ENCODE results near the gene TIMMDC1. TPM values are rescaled to one million over a fixed set of nuclear protein-coding genes. Genes with fewer than 3 reads are reported as not detected.

TIMMDC1 gene
- total and polyA plus RNA-seq, 10 of the 15 experiments (the other 5 are each of a cell fraction or from before 2014, with no cell fraction given) = 55.9 to 146 (median 72.1) TPM

DNA sequence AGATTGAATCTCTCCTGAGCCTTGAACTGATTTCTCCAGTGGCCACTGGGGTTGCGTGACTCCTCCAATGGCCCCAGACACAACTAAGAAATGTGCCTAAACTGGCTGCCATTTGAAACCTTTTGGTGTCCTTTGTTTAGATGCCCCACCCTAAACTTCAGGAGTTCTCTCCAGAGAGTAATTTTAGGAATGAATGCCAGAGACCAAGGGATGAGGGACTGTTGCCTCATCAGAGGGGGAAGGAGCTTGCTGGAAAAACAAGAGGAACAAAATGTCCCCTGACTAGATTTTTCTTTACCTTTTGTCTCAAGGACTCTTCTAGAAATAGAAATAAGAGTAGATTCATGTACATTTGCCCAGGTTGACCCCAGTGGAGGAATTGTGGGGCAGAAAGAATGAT is 72.9 kb downstream of the TIMMDC1 start:
- Histone ChIP-seq H3K4me1 (ENCODE audit: control insufficient read depth, insufficient read depth, low read length) (peaks cover 14% of the 10 kb centered on the region), H3K4me2 (ENCODE audit: control insufficient read depth, insufficient read depth) (no peak overlapping the region), H3K4me3 (no peak overlapping the region), H3K79me2 (ENCODE audit: control insufficient read depth, insufficient read depth, low read length) (peaks cover 3% of the 10 kb centered on the region; the same call in 1 of the 2 replicates), H3K9me3 (replicated peaks; ENCODE audit: control insufficient read depth, insufficient read depth, low read length) (no peaks in the 10 kb centered on the region), H3K9ac (ENCODE audit: control insufficient read depth, insufficient read depth, low read length) (no peak overlapping the region; the same call in 1 of the 2 replicates), H4K20me1 (ENCODE audit: control insufficient read depth, insufficient read depth) (no peaks in the 10 kb centered on the region), H3K27me3 (replicated peaks in 1 of 2; ENCODE audit: control insufficient read depth in 2 of 2, insufficient read depth in 2 of 2, low read length in 1 of 2) (no peaks in the 10 kb centered on the region), H2AFZ (ENCODE audit: control insufficient read depth, low read depth, low read length) (no peak overlapping the region), H3K27ac (ENCODE audit: control insufficient read depth, insufficient read depth) (no peak overlapping the region), H3K36me3 (ENCODE audit: control insufficient read depth in 2 of 2, insufficient read depth in 2 of 2, low read length in 1 of 2) (no peaks in the 10 kb centered on the region)
- ATAC-seq (no peak), DNase-seq (ENCODE audit: low read depth, low spot score) (no peak), FAIRE-seq (no peak)
- intact Hi-C loops (cut with micrococcal nuclease; ENCODE audit: unreplicated experiment) = no loop called here
- 94% methylated on average over 1 of the region's 1 CpG for WGBS (ENCODE audit: insufficient coverage, insufficient replicate concordance, low lambda C conversion rate, missing lambda C conversion rate)
- no TSS peak for BruUV-seq (replicated peaks)
- POLR2A ChIA-PET = interaction anchor here (0.9 to 5.8 kb wide), 4 partner anchors 9 to 125 kb away, joined by 3 to 46 read pairs (median 10); partner anchors contain the start of gene ADPRH
- RAD21 ChIA-PET (ENCODE audit: unreplicated experiment) = interaction anchor here (1.0 to 2.0 kb wide), 3 partner anchors 9 to 16 kb away, joined by 3 to 6 read pairs (median 5); no protein-coding TSS in a partner anchor
- CTCF ChIA-PET = interaction anchor here (1.1 to 2.6 kb wide), 3 partner anchors 10 to 29 kb away, joined by 3 to 12 read pairs (median 7); no protein-coding TSS in a partner anchor
- SMC1A ChIA-PET (ENCODE audit: uncharacterized antibody, unreplicated experiment) = interaction anchor here (1.1 to 3.6 kb wide), 6 partner anchors 9 to 20 kb away, joined by 3 to 35 read pairs (median 4); partner anchors contain the start of gene ADPRH
- in situ Hi-C loops (cut with MboI) = no loop called here
- TF ChIP-seq, protein P1, sequence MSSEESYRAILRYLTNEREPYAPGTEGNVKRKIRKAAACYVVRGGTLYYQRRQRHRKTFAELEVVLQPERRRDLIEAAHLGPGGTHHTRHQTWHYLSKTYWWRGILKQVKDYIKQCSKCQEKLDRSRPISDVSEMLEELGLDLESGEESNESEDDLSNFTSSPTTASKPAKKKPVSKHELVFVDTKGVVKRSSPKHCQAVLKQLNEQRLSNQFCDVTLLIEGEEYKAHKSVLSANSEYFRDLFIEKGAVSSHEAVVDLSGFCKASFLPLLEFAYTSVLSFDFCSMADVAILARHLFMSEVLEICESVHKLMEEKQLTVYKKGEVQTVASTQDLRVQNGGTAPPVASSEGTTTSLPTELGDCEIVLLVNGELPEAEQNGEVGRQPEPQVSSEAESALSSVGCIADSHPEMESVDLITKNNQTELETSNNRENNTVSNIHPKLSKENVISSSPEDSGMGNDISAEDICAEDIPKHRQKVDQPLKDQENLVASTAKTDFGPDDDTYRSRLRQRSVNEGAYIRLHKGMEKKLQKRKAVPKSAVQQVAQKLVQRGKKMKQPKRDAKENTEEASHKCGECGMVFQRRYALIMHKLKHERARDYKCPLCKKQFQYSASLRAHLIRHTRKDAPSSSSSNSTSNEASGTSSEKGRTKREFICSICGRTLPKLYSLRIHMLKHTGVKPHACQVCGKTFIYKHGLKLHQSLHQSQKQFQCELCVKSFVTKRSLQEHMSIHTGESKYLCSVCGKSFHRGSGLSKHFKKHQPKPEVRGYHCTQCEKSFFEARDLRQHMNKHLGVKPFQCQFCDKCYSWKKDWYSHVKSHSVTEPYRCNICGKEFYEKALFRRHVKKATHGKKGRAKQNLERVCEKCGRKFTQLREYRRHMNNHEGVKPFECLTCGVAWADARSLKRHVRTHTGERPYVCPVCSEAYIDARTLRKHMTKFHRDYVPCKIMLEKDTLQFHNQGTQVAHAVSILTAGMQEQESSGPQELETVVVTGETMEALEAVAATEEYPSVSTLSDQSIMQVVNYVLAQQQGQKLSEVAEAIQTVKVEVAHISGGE (CRISPR knock-in tag; IDR thresholded peaks at IDR 0.05) = no peak
- TF ChIP-seq POLR2A (IDR thresholded peaks at IDR 0.05; ENCODE audit: low read depth, low read length) (no peak), NRF1 (conservative IDR thresholded peaks at IDR 0.05; ENCODE audit: low read depth, low read length) (no peak), CREB1 (IDR thresholded peaks at IDR 0.05; ENCODE audit: low read depth) (no peak), ATF7 (IDR thresholded peaks at IDR 0.05; ENCODE audit: low read depth) (no peak), TBL1XR1 (IDR thresholded peaks at IDR 0.05; ENCODE audit: low read depth, low read length) (no peak), BCL11A (IDR thresholded peaks at IDR 0.05; ENCODE audit: low read depth, low read length) (no peak), RAD51 (IDR thresholded peaks at IDR 0.05) (no peak), ZSCAN29 (IDR thresholded peaks at IDR 0.05) (no peak), SUPT20H (IDR thresholded peaks at IDR 0.05; ENCODE audit: borderline replicate concordance, control insufficient read depth, low read depth, low read length) (no peak)
- TF ChIP-seq, protein P2, sequence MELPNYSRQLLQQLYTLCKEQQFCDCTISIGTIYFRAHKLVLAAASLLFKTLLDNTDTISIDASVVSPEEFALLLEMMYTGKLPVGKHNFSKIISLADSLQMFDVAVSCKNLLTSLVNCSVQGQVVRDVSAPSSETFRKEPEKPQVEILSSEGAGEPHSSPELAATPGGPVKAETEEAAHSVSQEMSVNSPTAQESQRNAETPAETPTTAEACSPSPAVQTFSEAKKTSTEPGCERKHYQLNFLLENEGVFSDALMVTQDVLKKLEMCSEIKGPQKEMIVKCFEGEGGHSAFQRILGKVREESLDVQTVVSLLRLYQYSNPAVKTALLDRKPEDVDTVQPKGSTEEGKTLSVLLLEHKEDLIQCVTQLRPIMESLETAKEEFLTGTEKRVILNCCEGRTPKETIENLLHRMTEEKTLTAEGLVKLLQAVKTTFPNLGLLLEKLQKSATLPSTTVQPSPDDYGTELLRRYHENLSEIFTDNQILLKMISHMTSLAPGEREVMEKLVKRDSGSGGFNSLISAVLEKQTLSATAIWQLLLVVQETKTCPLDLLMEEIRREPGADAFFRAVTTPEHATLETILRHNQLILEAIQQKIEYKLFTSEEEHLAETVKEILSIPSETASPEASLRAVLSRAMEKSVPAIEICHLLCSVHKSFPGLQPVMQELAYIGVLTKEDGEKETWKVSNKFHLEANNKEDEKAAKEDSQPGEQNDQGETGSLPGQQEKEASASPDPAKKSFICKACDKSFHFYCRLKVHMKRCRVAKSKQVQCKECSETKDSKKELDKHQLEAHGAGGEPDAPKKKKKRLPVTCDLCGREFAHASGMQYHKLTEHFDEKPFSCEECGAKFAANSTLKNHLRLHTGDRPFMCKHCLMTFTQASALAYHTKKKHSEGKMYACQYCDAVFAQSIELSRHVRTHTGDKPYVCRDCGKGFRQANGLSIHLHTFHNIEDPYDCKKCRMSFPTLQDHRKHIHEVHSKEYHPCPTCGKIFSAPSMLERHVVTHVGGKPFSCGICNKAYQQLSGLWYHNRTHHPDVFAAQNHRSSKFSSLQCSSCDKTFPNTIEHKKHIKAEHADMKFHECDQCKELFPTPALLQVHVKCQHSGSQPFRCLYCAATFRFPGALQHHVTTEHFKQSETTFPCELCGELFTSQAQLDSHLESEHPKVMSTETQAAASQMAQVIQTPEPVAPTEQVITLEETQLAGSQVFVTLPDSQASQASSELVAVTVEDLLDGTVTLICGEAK (IDR thresholded peaks at IDR 0.05; ENCODE audit: borderline replicate concordance) = no peak
- TF ChIP-seq, protein P3, sequence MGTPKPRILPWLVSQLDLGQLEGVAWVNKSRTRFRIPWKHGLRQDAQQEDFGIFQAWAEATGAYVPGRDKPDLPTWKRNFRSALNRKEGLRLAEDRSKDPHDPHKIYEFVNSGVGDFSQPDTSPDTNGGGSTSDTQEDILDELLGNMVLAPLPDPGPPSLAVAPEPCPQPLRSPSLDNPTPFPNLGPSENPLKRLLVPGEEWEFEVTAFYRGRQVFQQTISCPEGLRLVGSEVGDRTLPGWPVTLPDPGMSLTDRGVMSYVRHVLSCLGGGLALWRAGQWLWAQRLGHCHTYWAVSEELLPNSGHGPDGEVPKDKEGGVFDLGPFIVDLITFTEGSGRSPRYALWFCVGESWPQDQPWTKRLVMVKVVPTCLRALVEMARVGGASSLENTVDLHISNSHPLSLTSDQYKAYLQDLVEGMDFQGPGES (IDR thresholded peaks at IDR 0.05) = no peak
- TF ChIP-seq, protein P4, sequence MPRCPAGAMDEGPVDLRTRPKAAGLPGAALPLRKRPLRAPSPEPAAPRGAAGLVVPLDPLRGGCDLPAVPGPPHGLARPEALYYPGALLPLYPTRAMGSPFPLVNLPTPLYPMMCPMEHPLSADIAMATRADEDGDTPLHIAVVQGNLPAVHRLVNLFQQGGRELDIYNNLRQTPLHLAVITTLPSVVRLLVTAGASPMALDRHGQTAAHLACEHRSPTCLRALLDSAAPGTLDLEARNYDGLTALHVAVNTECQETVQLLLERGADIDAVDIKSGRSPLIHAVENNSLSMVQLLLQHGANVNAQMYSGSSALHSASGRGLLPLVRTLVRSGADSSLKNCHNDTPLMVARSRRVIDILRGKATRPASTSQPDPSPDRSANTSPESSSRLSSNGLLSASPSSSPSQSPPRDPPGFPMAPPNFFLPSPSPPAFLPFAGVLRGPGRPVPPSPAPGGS (IDR thresholded peaks at IDR 0.05; ENCODE audit: borderline replicate concordance, insufficient read depth, low read depth, low read length, poor library complexity, severe bottlenecking) = no peak

Data from GM12878 (cell line).